SK-N-SH (cell line): Measurements from ENCODE around the gene SRSF10.

Experiments used
- EP300 ChIP-seq, 2 experiments: IDR thresholded peaks; 2 replicates each; pipeline versions ENCODE4 v1.4.0 to v1.6.1; 2012; ENCODE audit warnings: borderline replicate concordance in 1 of 2, low read depth in 1 of 2, low read length in 1 of 2
- JUND ChIP-seq: IDR thresholded peaks from 2 replicates; pipeline ENCODE4 v1.4.0; 2012
- RAD21 ChIP-seq: IDR thresholded peaks from 2 replicates; pipeline ENCODE4 v1.6.1; 2012; ENCODE audit warnings: mild to moderate bottlenecking, low read length
- RFX5 ChIP-seq: IDR thresholded peaks from 2 replicates; pipeline ENCODE4 v1.6.1; 2012; ENCODE audit warnings: mild to moderate bottlenecking, improper control_type of control experiment, low read length
- TEAD4 ChIP-seq: IDR thresholded peaks from 2 replicates; pipeline ENCODE4 v1.4.0; 2012; ENCODE audit warnings: mild to moderate bottlenecking, borderline replicate concordance; ENCODE audit not compliant: insufficient read depth
- YY1 ChIP-seq: IDR thresholded peaks from 2 replicates; pipeline ENCODE4 v1.4.0; 2012; ENCODE audit warnings: low read depth, mild to moderate bottlenecking
- TF ChIP-seq, protein P1 (sequence below): IDR thresholded peaks from 2 replicates; pipeline ENCODE4 v1.4.0; 2012; ENCODE audit warnings: low read depth
- TF ChIP-seq, protein P2 (sequence below): fragments of 200-600 bp; sonication (generic); IDR thresholded peaks from 2 replicates; pipeline ENCODE4 v1.6.1; 2017; ENCODE audit warnings: antibody characterized with exemption, mild to moderate bottlenecking, moderate library complexity
- TF ChIP-seq, protein P3 (sequence below): IDR thresholded peaks from 2 replicates; pipeline ENCODE4 v1.6.1; 2012; ENCODE audit warnings: mild to moderate bottlenecking, low read depth, low read length, moderate library complexity

DNA sequence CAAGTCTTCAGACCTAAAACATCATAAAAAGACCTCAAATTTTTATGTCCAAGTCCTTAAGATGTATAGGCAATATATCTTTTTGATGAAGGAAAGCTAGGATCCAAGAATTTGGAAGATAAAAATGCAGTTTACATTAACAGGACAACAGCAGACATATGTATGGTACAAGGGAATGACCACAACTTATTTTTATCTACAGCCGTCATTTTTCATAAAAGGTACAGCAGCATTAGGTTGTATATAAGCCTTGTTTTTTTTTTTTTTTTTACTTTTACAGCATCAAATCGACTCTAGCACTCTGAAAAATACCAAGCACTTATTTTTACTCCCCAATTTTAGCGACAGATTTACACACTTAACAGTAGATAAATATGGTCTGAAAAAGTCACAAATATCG, 1.3 kb downstream of the SRSF10 start:
- TF ChIP-seq, protein P1, sequence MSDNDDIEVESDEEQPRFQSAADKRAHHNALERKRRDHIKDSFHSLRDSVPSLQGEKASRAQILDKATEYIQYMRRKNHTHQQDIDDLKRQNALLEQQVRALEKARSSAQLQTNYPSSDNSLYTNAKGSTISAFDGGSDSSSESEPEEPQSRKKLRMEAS: no peak
- TF ChIP-seq, protein P2, sequence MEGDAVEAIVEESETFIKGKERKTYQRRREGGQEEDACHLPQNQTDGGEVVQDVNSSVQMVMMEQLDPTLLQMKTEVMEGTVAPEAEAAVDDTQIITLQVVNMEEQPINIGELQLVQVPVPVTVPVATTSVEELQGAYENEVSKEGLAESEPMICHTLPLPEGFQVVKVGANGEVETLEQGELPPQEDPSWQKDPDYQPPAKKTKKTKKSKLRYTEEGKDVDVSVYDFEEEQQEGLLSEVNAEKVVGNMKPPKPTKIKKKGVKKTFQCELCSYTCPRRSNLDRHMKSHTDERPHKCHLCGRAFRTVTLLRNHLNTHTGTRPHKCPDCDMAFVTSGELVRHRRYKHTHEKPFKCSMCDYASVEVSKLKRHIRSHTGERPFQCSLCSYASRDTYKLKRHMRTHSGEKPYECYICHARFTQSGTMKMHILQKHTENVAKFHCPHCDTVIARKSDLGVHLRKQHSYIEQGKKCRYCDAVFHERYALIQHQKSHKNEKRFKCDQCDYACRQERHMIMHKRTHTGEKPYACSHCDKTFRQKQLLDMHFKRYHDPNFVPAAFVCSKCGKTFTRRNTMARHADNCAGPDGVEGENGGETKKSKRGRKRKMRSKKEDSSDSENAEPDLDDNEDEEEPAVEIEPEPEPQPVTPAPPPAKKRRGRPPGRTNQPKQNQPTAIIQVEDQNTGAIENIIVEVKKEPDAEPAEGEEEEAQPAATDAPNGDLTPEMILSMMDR: no peak
- TF ChIP-seq EP300 (IDR thresholded peaks at IDR 0.05; ENCODE audit: borderline replicate concordance in 1 of 2, low read depth in 1 of 2, low read length in 1 of 2) (no peak), RFX5 (no peak), JUND (no peak), RAD21 (no peak), YY1 (no peak), TEAD4 (no peak)
- TF ChIP-seq, protein P3, sequence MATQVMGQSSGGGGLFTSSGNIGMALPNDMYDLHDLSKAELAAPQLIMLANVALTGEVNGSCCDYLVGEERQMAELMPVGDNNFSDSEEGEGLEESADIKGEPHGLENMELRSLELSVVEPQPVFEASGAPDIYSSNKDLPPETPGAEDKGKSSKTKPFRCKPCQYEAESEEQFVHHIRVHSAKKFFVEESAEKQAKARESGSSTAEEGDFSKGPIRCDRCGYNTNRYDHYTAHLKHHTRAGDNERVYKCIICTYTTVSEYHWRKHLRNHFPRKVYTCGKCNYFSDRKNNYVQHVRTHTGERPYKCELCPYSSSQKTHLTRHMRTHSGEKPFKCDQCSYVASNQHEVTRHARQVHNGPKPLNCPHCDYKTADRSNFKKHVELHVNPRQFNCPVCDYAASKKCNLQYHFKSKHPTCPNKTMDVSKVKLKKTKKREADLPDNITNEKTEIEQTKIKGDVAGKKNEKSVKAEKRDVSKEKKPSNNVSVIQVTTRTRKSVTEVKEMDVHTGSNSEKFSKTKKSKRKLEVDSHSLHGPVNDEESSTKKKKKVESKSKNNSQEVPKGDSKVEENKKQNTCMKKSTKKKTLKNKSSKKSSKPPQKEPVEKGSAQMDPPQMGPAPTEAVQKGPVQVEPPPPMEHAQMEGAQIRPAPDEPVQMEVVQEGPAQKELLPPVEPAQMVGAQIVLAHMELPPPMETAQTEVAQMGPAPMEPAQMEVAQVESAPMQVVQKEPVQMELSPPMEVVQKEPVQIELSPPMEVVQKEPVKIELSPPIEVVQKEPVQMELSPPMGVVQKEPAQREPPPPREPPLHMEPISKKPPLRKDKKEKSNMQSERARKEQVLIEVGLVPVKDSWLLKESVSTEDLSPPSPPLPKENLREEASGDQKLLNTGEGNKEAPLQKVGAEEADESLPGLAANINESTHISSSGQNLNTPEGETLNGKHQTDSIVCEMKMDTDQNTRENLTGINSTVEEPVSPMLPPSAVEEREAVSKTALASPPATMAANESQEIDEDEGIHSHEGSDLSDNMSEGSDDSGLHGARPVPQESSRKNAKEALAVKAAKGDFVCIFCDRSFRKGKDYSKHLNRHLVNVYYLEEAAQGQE: no peak
